Heart left ventricle (tissue), 13 donors: ENCODE results near the gene SMPD3.

Source experiments
- CTCF ChIP-seq, 12 donors: fragments of 200-600 bp; sonication (generic) in 4 of 12; IDR thresholded peaks; one replicate each; pipeline versions ENCODE4 v1.5.0 to v1.8.0; 2018 to 2022; ENCODE audit warnings: antibody characterized with exemption in 12 of 12, mild to moderate bottlenecking in 5 of 12
- POLR2A ChIP-seq, 2 donors: fragments of 450-650 bp; IDR thresholded peaks; one replicate each; pipeline ENCODE4 v1.6.1; 2017; ENCODE audit warnings: antibody characterized with exemption in 2 of 2, mild to moderate bottlenecking in 2 of 2, moderate library complexity in 2 of 2
- donor health status: ischemic (EF 13 %, LVEDD 7.1; RV severe dilation, severe dysfunction).
- donor health status: DM: no; HTN: yes; CAD: no.
- donor health status: DM: no; HTN: no; CAD: no.
- donor health status: ischemic (EF 25% LVEDD 6.9; RV normal size, moderate dysfunction).
- donor health status: ischemic (EF 25% LVEDD 5.7; RV mildly dilated, moderate dysfunction).
- donor health status: ischemic (EF 35%, LVEDD 5.7; RV mildly dilated, moderate dysfunction).
- donor health status: nonischemic (EF 11% LVEDD 7.7; RV severe dilation, severe dysfunction).
- donor health status: DM: yes; HTN: yes; CAD: no.
- donor health status: PGD.
- donor health status: ischemic (EF 29% LVEDD 5.4; RV normal size, mild dysfunction).
- donor health status: nonischemic (EF 23%, LVEDD 6.1; RV moderate dilation, normal function).

- TF ChIP-seq CTCF (IDR thresholded peaks at IDR 0.05) (no peak), POLR2A (IDR thresholded peaks at IDR 0.05) (no peak)
Measured at GRCh38 chr16:68400083-68400923, 48.0 kb downstream of the SMPD3 start.
